Peyer's patch (tissue), 4 donors: ENCODE measurements around the gene DESI2. TPM values are rescaled to one million over a fixed set of nuclear protein-coding genes. Genes with fewer than 3 reads are reported as not detected.
"Not testable (repeated sequence)": the region's sequence is repeated elsewhere in the genome, so short reads cannot be mapped to it uniquely, and the experiment has no call there.

ENCODE experiments used
- DNase-seq, 3 donors: peaks; one replicate each; pipeline ENCODE4 v3.0.0-alpha.2; 2017 to 2019
- H3K27ac ChIP-seq, 4 donors: fragments of 200-600 bp; sonication (generic); one replicate each; pipeline ENCODE4 v1.5.1; 2016 to 2019
- H3K27me3 ChIP-seq, 2 donors: fragments of 200-600 bp; sonication (generic); one replicate each; pipeline ENCODE4 v1.5.1; 2019
- H3K36me3 ChIP-seq, 3 donors: fragments of 200-600 bp; sonication (generic); one replicate each; pipeline ENCODE4 v1.5.1; 2016 to 2019
- H3K4me1 ChIP-seq, 4 donors: fragments of 200-600 bp; sonication (generic); one replicate each; pipeline ENCODE4 v1.5.1; 2016 to 2019
- H3K4me3 ChIP-seq, 4 donors: fragments of 200-600 bp; sonication (generic); 1 replicate in 3 of 4; 2 replicates in 1 of 4; pipeline ENCODE4 v1.5.1; 2016 to 2019; ENCODE audit warnings: mild to moderate bottlenecking in 1 of 4
- H3K9me3 ChIP-seq, 4 donors: fragments of 200-600 bp; sonication (generic); one replicate each; pipeline ENCODE4 v1.5.1; 2016 to 2019; ENCODE audit warnings: mild to moderate bottlenecking in 1 of 4
- POLR2A ChIP-seq, 2 donors: fragments of 450-650 bp; IDR thresholded peaks; one replicate each; pipeline ENCODE4 v1.5.1; 2017; ENCODE audit warnings: antibody characterized with exemption in 2 of 2, mild to moderate bottlenecking in 2 of 2, moderate library complexity in 2 of 2
- total RNA-seq, 4 donors: library from RNA; depleted of rRNA; stranded (reverse); fragments of >200 nt; gene quantifications; one replicate each; pipeline ENCODE4 v1.1.0, GENCODE V29; 2016
- TF ChIP-seq, protein P1 (sequence below), 6 experiments: fragments of 450-650 bp in 4 of 6; fragments of 200-600 bp in 2 of 6; sonication (generic) in 1 of 6; IDR thresholded peaks; one replicate each; pipeline ENCODE4 v1.5.1; 2017 to 2019; ENCODE audit warnings: antibody characterized with exemption in 6 of 6, mild to moderate bottlenecking in 3 of 6, moderate library complexity in 1 of 6

DESI2 gene
- total RNA-seq, 4 donors from 2014 or later: 19.8 to 41.0 (median 25.7) TPM

DNA sequence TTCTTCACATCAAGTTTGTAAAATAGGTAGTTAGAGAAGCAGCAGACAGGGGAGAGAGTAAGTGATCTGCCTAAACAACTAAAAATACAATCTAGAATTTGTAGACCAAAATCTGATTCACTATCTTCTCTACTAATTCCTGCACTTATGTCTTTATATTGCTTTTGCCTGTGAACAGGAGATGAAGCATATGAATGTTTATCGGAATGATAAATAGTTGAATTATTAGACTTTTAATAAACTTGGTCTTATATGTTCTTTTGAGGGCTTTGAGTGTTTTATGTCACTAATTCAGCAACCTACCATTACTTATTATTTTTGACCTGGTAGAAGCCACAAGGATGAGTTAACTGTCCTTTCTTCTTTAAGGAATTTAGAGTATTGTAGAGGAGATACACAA, 2.3 kb downstream of the DESI2 start:
- Histone ChIP-seq H3K27ac (no peak overlapping the region), H3K36me3 (no peaks in the 10 kb centered on the region), H3K4me3 (peak overlapping the region in 1 of 4 donors; percentile 90)

GRCh38 chr1:244657421-244657820, 4.5 kb downstream of the DESI2 start:
- H3K9me3 ChIP-seq: no peaks in the 10 kb centered on the region
- H3K27me3 ChIP-seq: no peaks in the 10 kb centered on the region
- no peak overlapping the region for H3K4me3 ChIP-seq
- TF ChIP-seq, protein P1, sequence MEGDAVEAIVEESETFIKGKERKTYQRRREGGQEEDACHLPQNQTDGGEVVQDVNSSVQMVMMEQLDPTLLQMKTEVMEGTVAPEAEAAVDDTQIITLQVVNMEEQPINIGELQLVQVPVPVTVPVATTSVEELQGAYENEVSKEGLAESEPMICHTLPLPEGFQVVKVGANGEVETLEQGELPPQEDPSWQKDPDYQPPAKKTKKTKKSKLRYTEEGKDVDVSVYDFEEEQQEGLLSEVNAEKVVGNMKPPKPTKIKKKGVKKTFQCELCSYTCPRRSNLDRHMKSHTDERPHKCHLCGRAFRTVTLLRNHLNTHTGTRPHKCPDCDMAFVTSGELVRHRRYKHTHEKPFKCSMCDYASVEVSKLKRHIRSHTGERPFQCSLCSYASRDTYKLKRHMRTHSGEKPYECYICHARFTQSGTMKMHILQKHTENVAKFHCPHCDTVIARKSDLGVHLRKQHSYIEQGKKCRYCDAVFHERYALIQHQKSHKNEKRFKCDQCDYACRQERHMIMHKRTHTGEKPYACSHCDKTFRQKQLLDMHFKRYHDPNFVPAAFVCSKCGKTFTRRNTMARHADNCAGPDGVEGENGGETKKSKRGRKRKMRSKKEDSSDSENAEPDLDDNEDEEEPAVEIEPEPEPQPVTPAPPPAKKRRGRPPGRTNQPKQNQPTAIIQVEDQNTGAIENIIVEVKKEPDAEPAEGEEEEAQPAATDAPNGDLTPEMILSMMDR (IDR thresholded peaks at IDR 0.05): no peak
- TF ChIP-seq POLR2A (IDR thresholded peaks at IDR 0.05): no peak
- no peaks in the 10 kb centered on the region for H3K36me3 ChIP-seq
- no peak overlapping the region for H3K27ac ChIP-seq
- H3K4me1 ChIP-seq: peaks cover 0 to 19% (median 4%) of the 10 kb centered on the region in 4 donors
- no peak for DNase-seq

More for the DNA sequence above, 2.3 kb downstream of the DESI2 start:
- no peak for DNase-seq
- TF ChIP-seq POLR2A (IDR thresholded peaks at IDR 0.05): no peak
- TF ChIP-seq, protein P1 (IDR thresholded peaks at IDR 0.05): no peak
- Histone ChIP-seq H3K9me3 (no peaks in the 10 kb centered on the region), H3K27me3 (no peaks in the 10 kb centered on the region), H3K4me1 (peaks cover 0 to 19% (median 4%) of the 10 kb centered on the region in 4 donors)

GRCh38 chr1:244659694-244660093, 6.8 kb downstream of the DESI2 start:
- no peak overlapping the region for H3K27ac ChIP-seq
- H3K27me3 ChIP-seq: no peaks in the 10 kb centered on the region
- H3K4me3 ChIP-seq: no peak overlapping the region
- no peaks in the 10 kb centered on the region for H3K9me3 ChIP-seq
- no peaks in the 10 kb centered on the region for H3K36me3 ChIP-seq
- TF ChIP-seq, protein P1 (IDR thresholded peaks at IDR 0.05): no peak
- TF ChIP-seq POLR2A (IDR thresholded peaks at IDR 0.05): no peak
- no peak for DNase-seq
- H3K4me1 ChIP-seq: peaks cover 0 to 19% (median under 1%) of the 10 kb centered on the region in 4 donors

DNA sequence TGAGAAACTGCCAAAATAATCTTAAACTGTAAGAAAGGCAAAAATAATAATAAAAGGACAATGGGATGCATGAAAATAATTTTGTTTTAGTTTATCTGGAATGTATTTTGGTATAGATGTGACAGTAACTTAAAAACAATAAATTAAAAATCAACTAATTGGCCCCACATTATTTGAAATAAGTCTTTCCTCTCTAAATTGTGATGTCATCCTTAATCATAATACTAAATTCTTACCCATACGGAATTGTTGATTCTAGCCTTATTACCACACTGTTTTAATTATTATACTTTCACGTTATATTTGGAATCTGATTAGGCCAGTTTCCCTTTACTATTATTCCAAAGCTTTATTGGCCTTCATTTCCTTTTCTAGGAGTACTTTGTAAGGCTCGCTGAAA, 7.7 kb downstream of the DESI2 start:
- H3K27me3 ChIP-seq: no peaks in the 10 kb centered on the region
- no peak overlapping the region for H3K4me3 ChIP-seq
- TF ChIP-seq POLR2A (IDR thresholded peaks at IDR 0.05): no peak
- TF ChIP-seq, protein P1 (IDR thresholded peaks at IDR 0.05): no peak
- no peak for DNase-seq
- H3K36me3 ChIP-seq: no peaks in the 10 kb centered on the region
- no peak overlapping the region for H3K27ac ChIP-seq
- peaks cover 0 to 16% (median 0%) of the 10 kb centered on the region in 4 donors for H3K4me1 ChIP-seq
- no peaks in the 10 kb centered on the region for H3K9me3 ChIP-seq

DNA sequence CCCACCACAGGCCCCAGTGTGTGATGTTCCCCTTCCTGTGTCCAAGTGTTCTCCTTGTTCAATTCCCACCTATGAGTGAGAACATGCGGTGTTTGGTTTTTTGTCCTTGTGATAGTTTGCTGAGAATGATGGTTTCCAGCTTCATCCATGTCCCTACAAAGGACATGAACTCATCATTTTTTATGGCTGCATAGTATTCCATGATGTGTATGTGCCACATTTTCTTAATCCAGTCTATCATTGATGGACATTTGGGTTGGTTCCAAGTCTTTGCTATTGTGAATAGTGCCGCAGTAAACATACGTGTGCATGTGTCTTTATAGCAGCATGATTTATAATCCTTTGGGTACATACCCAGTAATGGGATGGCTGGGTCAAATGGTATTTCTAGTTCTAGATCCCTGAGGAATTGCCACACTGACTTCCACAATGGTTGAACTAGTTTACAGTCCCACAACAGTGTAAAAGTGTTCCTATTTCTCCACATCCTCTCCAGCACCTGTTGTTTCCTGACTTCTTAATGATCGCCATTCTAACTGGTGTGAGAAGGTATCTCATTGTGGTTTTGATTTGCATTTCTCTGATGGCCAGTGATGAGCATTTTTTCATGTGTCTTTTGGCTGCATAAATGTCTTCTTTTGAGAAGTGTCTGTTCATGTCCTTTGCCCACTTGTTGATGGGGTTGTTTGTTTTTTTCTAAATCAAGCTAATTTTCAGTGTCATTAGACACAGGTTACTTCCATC, 8.8 kb downstream of the DESI2 start:
- not testable (repeated sequence) for H3K9me3 ChIP-seq, DNase-seq, H3K4me1 ChIP-seq, H3K4me3 ChIP-seq, H3K27ac ChIP-seq, H3K27me3 ChIP-seq, H3K36me3 ChIP-seq

- no peaks in the 10 kb centered on the region for H3K27me3 ChIP-seq
- no peaks in the 10 kb centered on the region for H3K36me3 ChIP-seq
- peaks cover 0 to 5% (median 0%) of the 10 kb centered on the region in 4 donors for H3K4me1 ChIP-seq
- DNase-seq: no peak
- TF ChIP-seq POLR2A (IDR thresholded peaks at IDR 0.05): no peak
- TF ChIP-seq, protein P1 (IDR thresholded peaks at IDR 0.05): no peak
- H3K9me3 ChIP-seq: no peaks in the 10 kb centered on the region
- H3K27ac ChIP-seq: no peak overlapping the region
- H3K4me3 ChIP-seq: no peak overlapping the region
Measured at GRCh38 chr1:244662599-244662998, 9.7 kb downstream of the DESI2 start.
